Kidney glomerular epithelial cell (primary cell): Measurements from ENCODE around the gene SP140L.
"Not testable (repeated sequence)": the region's sequence is repeated elsewhere in the genome, so short reads cannot be mapped to it uniquely, and the experiment has no call there.

Experiments
- DNase-seq: peaks from one replicate; lab custom pipeline; 2025; lab: John Stamatoyannopoulos, UW

The SP140L gene

GRCh38 chr2:230323385-230324106 is 3.4 kb upstream of the SP140L start:
- no peak for DNase-seq

- DNase-seq = no peak
Observed at GRCh38 chr2:230324503-230324902, 2.5 kb upstream of the SP140L start.

- no peak for DNase-seq
Observed at GRCh38 chr2:230325316-230326243, 1.4 kb upstream of the SP140L start.

GRCh38 chr2:230327418-230328154 is 593 bp downstream of the SP140L start:
- DNase-seq = no peak

GRCh38 chr2:230328155-230328458 is 1.1 kb downstream of the SP140L start:
- DNase-seq = no peak

GRCh38 chr2:230329946-230330605 is 3.1 kb downstream of the SP140L start:
- DNase-seq = no peak

- no peak for DNase-seq
Observed at GRCh38 chr2:230330725-230331124, 3.7 kb downstream of the SP140L start.

- no peak for DNase-seq
Observed at GRCh38 chr2:230335461-230335863, 8.5 kb downstream of the SP140L start.

GRCh38 chr2:230335864-230336506 is 9.0 kb downstream of the SP140L start:
- no peak for DNase-seq

- not testable (repeated sequence) for DNase-seq
Observed at GRCh38 chr2:230341936-230342528, 15.0 kb downstream of the SP140L start.

- DNase-seq = not testable (repeated sequence)
Observed at GRCh38 chr2:230343041-230343624, 16.1 kb downstream of the SP140L start.

- DNase-seq = peak; percentile 1
Observed at GRCh38 chr2:230343747-230344146, 16.8 kb downstream of the SP140L start.

GRCh38 chr2:230346465-230346864 is 19.5 kb downstream of the SP140L start:
- DNase-seq = no peak

- DNase-seq = no peak
Observed at GRCh38 chr2:230346921-230347533, 20.0 kb downstream of the SP140L start.

GRCh38 chr2:230347659-230348305 is 20.8 kb downstream of the SP140L start:
- DNase-seq = no peak

- DNase-seq = no peak
Observed at GRCh38 chr2:230348787-230349186, 21.8 kb downstream of the SP140L start.

GRCh38 chr2:230356084-230356483 is 29.1 kb downstream of the SP140L start:
- no peak for DNase-seq

- no peak for DNase-seq
Observed at GRCh38 chr2:230358305-230358704, 31.3 kb downstream of the SP140L start.

GRCh38 chr2:230360028-230360427 is 33.0 kb downstream of the SP140L start:
- no peak for DNase-seq
